Uterus (tissue), 2 donors: ENCODE results near the gene SPDEF.

Experiments
- POLR2A ChIP-seq, 2 donors: fragments of 450-650 bp; IDR thresholded peaks; one replicate each; pipeline ENCODE4 v1.6.1; 2016; ENCODE audit warnings: antibody characterized with exemption in 2 of 2, mild to moderate bottlenecking in 1 of 2, moderate library complexity in 1 of 2
- TF ChIP-seq, protein P1 (sequence below), 4 experiments: fragments of 200-600 bp in 2 of 4; fragments of 450-650 bp in 2 of 4; sonication (generic) in 2 of 4; IDR thresholded peaks; one replicate each; pipeline ENCODE4 v1.5.1; 2016 to 2019; ENCODE audit warnings: antibody characterized with exemption in 4 of 4, mild to moderate bottlenecking in 2 of 4, moderate library complexity in 1 of 4

DNA sequence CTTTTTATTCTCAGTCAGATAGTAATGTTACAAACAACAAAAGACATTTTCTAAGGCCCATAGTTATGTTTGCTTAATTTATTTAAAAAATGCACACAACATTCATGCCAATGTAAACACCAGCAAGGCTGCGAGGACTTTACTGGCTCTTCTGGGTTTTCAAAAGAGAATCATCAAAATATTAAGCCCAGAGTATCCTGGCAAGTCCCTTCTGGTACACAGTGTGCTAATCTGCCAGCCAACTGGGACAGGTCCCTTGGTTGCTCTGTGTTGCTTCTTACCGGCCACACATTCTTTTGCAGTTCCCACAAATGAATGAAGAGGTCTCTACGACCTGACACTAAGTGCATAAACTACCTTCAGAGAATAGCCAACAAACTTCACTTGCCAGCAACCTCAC is 42.6 kb upstream of the SPDEF start:
- TF ChIP-seq, protein P1, sequence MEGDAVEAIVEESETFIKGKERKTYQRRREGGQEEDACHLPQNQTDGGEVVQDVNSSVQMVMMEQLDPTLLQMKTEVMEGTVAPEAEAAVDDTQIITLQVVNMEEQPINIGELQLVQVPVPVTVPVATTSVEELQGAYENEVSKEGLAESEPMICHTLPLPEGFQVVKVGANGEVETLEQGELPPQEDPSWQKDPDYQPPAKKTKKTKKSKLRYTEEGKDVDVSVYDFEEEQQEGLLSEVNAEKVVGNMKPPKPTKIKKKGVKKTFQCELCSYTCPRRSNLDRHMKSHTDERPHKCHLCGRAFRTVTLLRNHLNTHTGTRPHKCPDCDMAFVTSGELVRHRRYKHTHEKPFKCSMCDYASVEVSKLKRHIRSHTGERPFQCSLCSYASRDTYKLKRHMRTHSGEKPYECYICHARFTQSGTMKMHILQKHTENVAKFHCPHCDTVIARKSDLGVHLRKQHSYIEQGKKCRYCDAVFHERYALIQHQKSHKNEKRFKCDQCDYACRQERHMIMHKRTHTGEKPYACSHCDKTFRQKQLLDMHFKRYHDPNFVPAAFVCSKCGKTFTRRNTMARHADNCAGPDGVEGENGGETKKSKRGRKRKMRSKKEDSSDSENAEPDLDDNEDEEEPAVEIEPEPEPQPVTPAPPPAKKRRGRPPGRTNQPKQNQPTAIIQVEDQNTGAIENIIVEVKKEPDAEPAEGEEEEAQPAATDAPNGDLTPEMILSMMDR (IDR thresholded peaks at IDR 0.05): no peak
- no peak for TF ChIP-seq POLR2A (IDR thresholded peaks at IDR 0.05)
